B cell (primary cell): ENCODE data around the gene ZNF146. TPM values are rescaled to one million over a fixed set of nuclear protein-coding genes. Genes with fewer than 3 reads are reported as not detected.
"Not testable (repeated sequence)": the region's sequence is repeated elsewhere in the genome, so short reads cannot be mapped to it uniquely, and the experiment has no call there.

ENCODE experiments used
- ATAC-seq: fragments of 200-7000 bp; cut with Tn5 transposase; one replicate; pipeline ENCODE4 v1.10.0; 2021; ENCODE audit warnings: low read depth, mild to moderate bottlenecking, moderate number of reproducible peaks, moderate library complexity
- CTCF ChIA-PET: fragments of 350-600 bp; sonication (Branson Sonifier 250); formaldehyde crosslinking; loops from one replicate; lab custom pipeline; 2021; ENCODE audit warnings: antibody characterized with exemption, inconsistent platforms; lab: Charles Lee
- POLR2A ChIA-PET: fragments of 350-600 bp; sonication (Branson Sonifier 250); formaldehyde crosslinking; loops from one replicate; lab custom pipeline; 2021; ENCODE audit warnings: antibody characterized with exemption; lab: Charles Lee
- DNase-seq: peaks from one replicate; pipeline ENCODE4 v3.0.0; 2013
- H2AFZ ChIP-seq: 2 replicates; pipeline ENCODE4 v1.6.1; 2012; ENCODE audit warnings: mild to moderate bottlenecking, low read depth, low read length; ENCODE audit not compliant: insufficient read depth, poor library complexity, severe bottlenecking
- H3K27ac ChIP-seq, 2 donors: 1 replicate in 1 of 2; 2 replicates in 1 of 2; pipeline ENCODE4 v1.5.1; 2012 to 2013; ENCODE audit warnings: low read length in 2 of 2, mild to moderate bottlenecking in 2 of 2, moderate library complexity in 1 of 2
- H3K27me3 ChIP-seq, 4 experiments: fragments of 200-600 bp in 1 of 4; sonication (generic) in 1 of 4; replicated peaks in 1 of 4; 1 replicate in 2 of 4; 2 replicates in 2 of 4; pipeline versions ENCODE4 v1.6.1 to v1.7.0; 2013 to 2016; ENCODE audit warnings: low read length in 3 of 4, mild to moderate bottlenecking in 2 of 4, mixed read lengths in 1 of 4, moderate library complexity in 1 of 4; ENCODE audit not compliant: insufficient read depth in 4 of 4, control insufficient read depth in 3 of 4; ENCODE audit errors: control extremely low read depth in 1 of 4
- H3K36me3 ChIP-seq, 2 experiments: replicated peaks in 1 of 2; 1 replicate in 1 of 2; 2 replicates in 1 of 2; pipeline versions ENCODE4 v1.6.1 to v1.7.1; 2013; ENCODE audit warnings: low read length in 1 of 2; ENCODE audit not compliant: insufficient read depth in 2 of 2, control insufficient read depth in 1 of 2; ENCODE audit errors: control extremely low read depth in 1 of 2, extremely low read depth in 1 of 2
- H3K4me1 ChIP-seq, 2 donors: fragments of 200-600 bp in 1 of 2; sonication (generic) in 1 of 2; 1 replicate in 1 of 2; 2 replicates in 1 of 2; pipeline versions ENCODE4 v1.5.1 to v1.6.1; 2013 to 2017; ENCODE audit warnings: low read length in 2 of 2; ENCODE audit not compliant: control insufficient read depth in 2 of 2, insufficient read depth in 2 of 2
- H3K4me2 ChIP-seq: replicated peaks from 2 replicates; pipeline ENCODE3; 2012; ENCODE audit warnings: mild to moderate bottlenecking, low read depth, low read length; ENCODE audit not compliant: poor library complexity, severe bottlenecking
- H3K4me3 ChIP-seq, 5 experiments: fragments of 200-600 bp in 1 of 5; sonication (generic) in 1 of 5; 1 replicate in 3 of 5; 2 replicates in 2 of 5; pipeline versions ENCODE4 v1.5.1 to v1.7.0; 2011 to 2016; ENCODE audit warnings: low read length in 4 of 5, mild to moderate bottlenecking in 4 of 5, low read depth in 2 of 5, control low read depth in 1 of 5, moderate library complexity in 1 of 5; ENCODE audit not compliant: insufficient read depth in 1 of 5; ENCODE audit errors: control extremely low read depth in 1 of 5, extremely low read depth in 1 of 5
- H3K79me2 ChIP-seq: fragments of 200-600 bp; sonication (generic); one replicate; pipeline ENCODE4 v1.6.0; 2016; ENCODE audit warnings: low read length; ENCODE audit not compliant: control insufficient read depth, insufficient read depth
- H3K9ac ChIP-seq: fragments of 200-600 bp; sonication (generic); 2 replicates; pipeline ENCODE4 v1.6.1; 2017; ENCODE audit warnings: mild to moderate bottlenecking, low read length, moderate library complexity
- H3K9me3 ChIP-seq, 3 donors: one replicate each; pipeline versions ENCODE4 v1.6.1 to v1.7.1; 2013; ENCODE audit warnings: low read length in 2 of 3; ENCODE audit not compliant: control insufficient read depth in 2 of 3, insufficient read depth in 1 of 3; ENCODE audit errors: control extremely low read depth in 1 of 3
- H4K20me1 ChIP-seq: 2 replicates; pipeline ENCODE4 v1.6.0; 2012; ENCODE audit warnings: mild to moderate bottlenecking, low read length; ENCODE audit not compliant: insufficient read depth, control insufficient read depth, poor library complexity, severe bottlenecking
- H3K27ac Mint-ChIP-seq: one replicate; pipeline ENCODE4 v1.8.0; 2021; ENCODE audit warnings: mixed read lengths
- H3K27me3 Mint-ChIP-seq: one replicate; pipeline ENCODE4 v1.8.0; 2021; ENCODE audit warnings: mixed read lengths
- H3K4me1 Mint-ChIP-seq: one replicate; pipeline ENCODE4 v1.8.0; 2021; ENCODE audit warnings: mixed read lengths
- H3K4me3 Mint-ChIP-seq: one replicate; pipeline ENCODE4 v1.8.0; 2021; ENCODE audit warnings: mixed read lengths
- H3K9me3 Mint-ChIP-seq: one replicate; pipeline ENCODE4 v1.8.0; 2022; ENCODE audit warnings: mixed read lengths; ENCODE audit not compliant: insufficient read depth
- CTCF ChIP-seq: fragments of 200-600 bp; IDR thresholded peaks from one replicate; pipeline ENCODE4 v1.8.0; 2022; ENCODE audit warnings: antibody characterized with exemption, mild to moderate bottlenecking
- EZH2 ChIP-seq: IDR thresholded peaks from 2 replicates; pipeline ENCODE4 v1.6.1; 2012; ENCODE audit warnings: borderline replicate concordance, low read depth, mild to moderate bottlenecking, moderate library complexity, low read length; ENCODE audit not compliant: insufficient read depth, poor library complexity, severe bottlenecking
- WGBS: methylation state at CpG from one replicate; pipeline ENCODE4 v1.1.5; 2013; ENCODE audit warnings: missing lambda C conversion rate; ENCODE audit not compliant: insufficient coverage; 5-methylcytosine and 5-hydroxymethylcytosine counted together
- intact Hi-C: fragments of 100-400 bp; cut with micrococcal nuclease; formaldehyde crosslinking; loops from one replicate; pipeline ENCODE4 v1.10.0; 2022
- polyA plus RNA-seq: library from polyadenylated mRNA; depleted of rRNA; stranded (reverse); fragments of >200 nt; gene quantifications from 2 replicates; pipeline ENCODE4 v1.2.3, GENCODE V29; 2012
- total RNA-seq, 2 donors: library from RNA; stranded (reverse); fragments of 120-200 nt in 1 of 2; gene quantifications; 1 replicate in 1 of 2; 2 replicates in 1 of 2; pipeline versions ENCODE4 v1.2.3 to v1.2.4, GENCODE V29; 2013 to 2022

Gene ZNF146
- total and polyA plus RNA-seq, 2 donors (not counting 1 experiment from before 2014, with no cell fraction given): 21.9 to 62.2 TPM

GRCh38 chr19:36267061-36267845 is 52.3 kb downstream of the ZNF146 start:
- H3K27ac Mint-ChIP-seq: no peak overlapping the region
- Histone ChIP-seq H3K4me1 (no peaks in the 10 kb centered on the region), H3K9me3 (peaks cover 0 to 31% (median 0%) of the 10 kb centered on the region in 3 donors), H4K20me1 (no peaks in the 10 kb centered on the region), H2AFZ (no peak overlapping the region), H3K27ac (no peak overlapping the region), H3K4me3 (no peak overlapping the region), H3K27me3 (no peaks in the 10 kb centered on the region), H3K79me2 (no peaks in the 10 kb centered on the region), H3K9ac (no peak overlapping the region), H3K4me2 (no peak overlapping the region), H3K36me3 (no peaks in the 10 kb centered on the region)
- ChIA-PET POLR2A (no interaction called here), CTCF (no interaction called here)
- ATAC-seq: no peak
- H3K9me3 Mint-ChIP-seq: peaks cover 6% of the 10 kb centered on the region
- no peak for DNase-seq
- WGBS: 97% methylated on average over 24 of the region's 36 CpGs
- TF ChIP-seq CTCF: no peak
- no peak for TF ChIP-seq EZH2
- H3K4me3 Mint-ChIP-seq: no peak overlapping the region
- H3K27me3 Mint-ChIP-seq: no peaks in the 10 kb centered on the region
- intact Hi-C loops: no loop called here
- H3K4me1 Mint-ChIP-seq: no peaks in the 10 kb centered on the region

GRCh38 chr19:36268081-36268480 is 53.2 kb downstream of the ZNF146 start:
- 83% methylated on average over 8 of the region's 21 CpGs for WGBS
- DNase-seq, CTCF ChIA-PET, H3K4me2 ChIP-seq, H2AFZ ChIP-seq, H3K36me3 ChIP-seq, H3K9me3 Mint-ChIP-seq, H4K20me1 ChIP-seq, H3K4me1 Mint-ChIP-seq, H3K4me3 Mint-ChIP-seq, H3K4me3 ChIP-seq, ATAC-seq, H3K79me2 ChIP-seq, H3K4me1 ChIP-seq, intact Hi-C loops, H3K27ac ChIP-seq, H3K9ac ChIP-seq, POLR2A ChIA-PET, H3K27me3 ChIP-seq, H3K27me3 Mint-ChIP-seq, H3K27ac Mint-ChIP-seq: not testable (repeated sequence)
- H3K9me3 ChIP-seq: peaks cover 0 to 31% (median 0%) of the 10 kb centered on the region in 3 donors

DNA sequence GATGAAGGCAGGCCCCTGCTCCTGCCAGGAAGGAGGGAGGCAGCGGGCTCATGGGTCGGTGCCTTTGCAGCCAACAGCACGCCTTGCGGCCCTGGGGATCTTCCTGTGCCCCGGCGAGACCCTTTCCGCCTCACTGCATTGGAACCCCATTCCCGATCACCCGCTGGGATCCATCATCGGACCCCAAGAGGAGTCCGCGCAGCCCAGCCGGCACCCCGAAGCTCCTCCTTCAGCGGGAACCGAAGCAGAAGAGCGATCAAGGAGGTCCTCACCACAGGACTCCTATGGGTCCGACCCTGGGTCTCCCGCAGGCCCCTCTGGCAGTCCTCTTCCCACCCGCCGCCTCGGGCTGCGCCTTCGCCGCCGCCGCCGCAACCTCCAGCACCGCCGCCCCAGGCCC is 53.7 kb downstream of the ZNF146 start:
- H3K27ac ChIP-seq, H3K4me3 ChIP-seq, H3K4me1 Mint-ChIP-seq, POLR2A ChIA-PET, ATAC-seq, DNase-seq, H2AFZ ChIP-seq, H3K27me3 ChIP-seq, H3K4me3 Mint-ChIP-seq, CTCF ChIA-PET, H3K27me3 Mint-ChIP-seq, H3K4me1 ChIP-seq, H3K9me3 Mint-ChIP-seq, H3K27ac Mint-ChIP-seq, H3K36me3 ChIP-seq, intact Hi-C loops, H3K79me2 ChIP-seq, H3K9ac ChIP-seq, H3K4me2 ChIP-seq, H4K20me1 ChIP-seq: not testable (repeated sequence)
- peaks cover 0 to 31% (median 0%) of the 10 kb centered on the region in 3 donors for H3K9me3 ChIP-seq
- no CpG with 5 or more reads among the region's 30 CpGs for WGBS
